Measurements from ENCODE around the gene IFIT3.

- TF ChIP-seq EZH2 (IDR thresholded peaks at IDR 0.05) (no peak), EZH2phosphoT487 (IDR thresholded peaks at IDR 0.05) (no peak), CTCF (IDR thresholded peaks at IDR 0.05) (no peak)
These were observed 1.4 kb downstream of the IFIT3 start for GRCh38 chr10:89329151-89329550.

Data from neural progenitor cell (in vitro differentiated cells).